ENCODE data around the gene PTER.

The PTER gene

DNA sequence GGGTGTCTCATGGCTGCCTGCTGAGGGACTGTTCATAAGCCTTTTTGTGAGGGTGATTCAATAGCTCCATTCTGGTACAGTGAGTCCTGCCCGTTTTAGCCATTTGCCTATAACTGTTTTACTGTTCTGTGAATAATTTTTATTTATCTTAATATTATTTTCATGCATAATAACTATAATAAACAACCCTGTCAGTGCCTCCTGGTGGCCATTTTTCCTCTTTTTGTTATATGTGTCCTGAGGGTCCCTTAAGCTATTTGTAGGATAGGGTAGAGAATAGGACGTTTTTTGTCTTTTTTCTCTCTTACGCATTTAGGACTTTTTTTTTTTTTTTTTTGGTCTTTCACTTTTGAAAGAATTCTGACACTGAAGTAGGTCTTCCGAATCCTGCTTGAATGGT lies 82.0 kb downstream of the PTER start:
- H3K27me3 ChIP-seq (ENCODE audit: insufficient read depth, poor library complexity, severe bottlenecking): peaks cover 41% of the 10 kb centered on the region
- TF ChIP-seq, protein P1, sequence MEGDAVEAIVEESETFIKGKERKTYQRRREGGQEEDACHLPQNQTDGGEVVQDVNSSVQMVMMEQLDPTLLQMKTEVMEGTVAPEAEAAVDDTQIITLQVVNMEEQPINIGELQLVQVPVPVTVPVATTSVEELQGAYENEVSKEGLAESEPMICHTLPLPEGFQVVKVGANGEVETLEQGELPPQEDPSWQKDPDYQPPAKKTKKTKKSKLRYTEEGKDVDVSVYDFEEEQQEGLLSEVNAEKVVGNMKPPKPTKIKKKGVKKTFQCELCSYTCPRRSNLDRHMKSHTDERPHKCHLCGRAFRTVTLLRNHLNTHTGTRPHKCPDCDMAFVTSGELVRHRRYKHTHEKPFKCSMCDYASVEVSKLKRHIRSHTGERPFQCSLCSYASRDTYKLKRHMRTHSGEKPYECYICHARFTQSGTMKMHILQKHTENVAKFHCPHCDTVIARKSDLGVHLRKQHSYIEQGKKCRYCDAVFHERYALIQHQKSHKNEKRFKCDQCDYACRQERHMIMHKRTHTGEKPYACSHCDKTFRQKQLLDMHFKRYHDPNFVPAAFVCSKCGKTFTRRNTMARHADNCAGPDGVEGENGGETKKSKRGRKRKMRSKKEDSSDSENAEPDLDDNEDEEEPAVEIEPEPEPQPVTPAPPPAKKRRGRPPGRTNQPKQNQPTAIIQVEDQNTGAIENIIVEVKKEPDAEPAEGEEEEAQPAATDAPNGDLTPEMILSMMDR (IDR thresholded peaks at IDR 0.05; ENCODE audit: poor library complexity, severe bottlenecking): no peak
- ATAC-seq (ENCODE audit: low read depth) (no peak), DNase-seq (ENCODE audit: low spot score) (no peak)
- H3K4me1 ChIP-seq (ENCODE audit: insufficient read depth, poor library complexity, severe bottlenecking): no peaks in the 10 kb centered on the region
- H3K27ac ChIP-seq (ENCODE audit: poor library complexity, severe bottlenecking): no peak overlapping the region
- H3K9me3 ChIP-seq (ENCODE audit: severe bottlenecking): no peaks in the 10 kb centered on the region
- no peaks in the 10 kb centered on the region for H3K36me3 ChIP-seq (ENCODE audit: low read depth)
- no peak overlapping the region for H3K4me3 ChIP-seq (ENCODE audit: severe bottlenecking)

DNA sequence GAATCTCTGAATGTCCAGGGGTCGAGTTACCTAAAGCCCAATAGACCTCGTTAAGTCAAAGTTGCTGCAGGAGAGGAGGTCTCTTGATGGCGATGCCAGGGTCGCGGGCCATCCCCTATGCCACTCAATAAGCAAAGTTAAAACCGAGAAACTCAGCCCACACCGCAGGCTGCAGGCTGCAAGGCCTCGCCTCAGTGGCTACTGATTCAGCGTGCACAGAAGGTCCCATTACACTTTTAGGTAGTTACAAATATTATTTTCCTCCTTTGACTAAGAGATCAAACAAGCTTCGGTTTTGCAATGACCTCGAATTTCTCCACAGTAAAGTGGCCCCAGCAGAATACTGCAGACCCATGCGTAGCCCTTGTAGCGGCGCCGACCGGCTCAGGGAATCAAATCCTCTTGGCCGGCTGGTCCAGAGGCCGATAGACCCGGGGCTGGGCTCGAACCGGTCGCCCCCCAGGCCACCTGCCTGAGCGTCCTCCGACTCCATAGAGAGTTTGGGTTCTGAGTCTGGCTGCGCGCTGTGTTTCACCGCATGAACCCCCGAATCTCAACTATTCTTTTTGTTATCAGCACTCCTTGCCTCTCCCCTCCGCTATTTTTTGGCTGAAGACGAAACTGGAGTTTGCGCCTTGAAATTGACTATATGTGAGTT lies 82.6 kb downstream of the PTER start:
- peaks cover 41% of the 10 kb centered on the region for H3K27me3 ChIP-seq (ENCODE audit: insufficient read depth, poor library complexity, severe bottlenecking)
- H3K4me3 ChIP-seq (ENCODE audit: severe bottlenecking): no peak overlapping the region
- no peaks in the 10 kb centered on the region for H3K9me3 ChIP-seq (ENCODE audit: severe bottlenecking)
- DNase-seq (ENCODE audit: low spot score) (no peak), ATAC-seq (ENCODE audit: low read depth) (no peak)
- no peak overlapping the region for H3K27ac ChIP-seq (ENCODE audit: poor library complexity, severe bottlenecking)
- TF ChIP-seq, protein P1 (IDR thresholded peaks at IDR 0.05; ENCODE audit: poor library complexity, severe bottlenecking): no peak
- H3K36me3 ChIP-seq (ENCODE audit: low read depth): no peaks in the 10 kb centered on the region
- H3K4me1 ChIP-seq (ENCODE audit: insufficient read depth, poor library complexity, severe bottlenecking): no peaks in the 10 kb centered on the region

- Histone ChIP-seq H3K36me3 (ENCODE audit: low read depth) (no peaks in the 10 kb centered on the region), H3K4me1 (ENCODE audit: insufficient read depth, poor library complexity, severe bottlenecking) (no peaks in the 10 kb centered on the region), H3K9me3 (ENCODE audit: severe bottlenecking) (no peaks in the 10 kb centered on the region), H3K4me3 (ENCODE audit: severe bottlenecking) (peak overlapping the region; percentile 15), H3K27ac (ENCODE audit: poor library complexity, severe bottlenecking) (no peak overlapping the region), H3K27me3 (ENCODE audit: insufficient read depth, poor library complexity, severe bottlenecking) (peaks cover 41% of the 10 kb centered on the region)
- ATAC-seq (ENCODE audit: low read depth): peak; percentile 53; the same call in 2 of the 3 replicates
- TF ChIP-seq, protein P1 (IDR thresholded peaks at IDR 0.05; ENCODE audit: poor library complexity, severe bottlenecking): no peak
- DNase-seq (ENCODE audit: low spot score): no peak
These were observed 83.4 kb downstream of the PTER start for GRCh38 chr10:16519908-16520861.

GRCh38 chr10:16520900-16521299 lies 84.1 kb downstream of the PTER start:
- Histone ChIP-seq H3K4me3 (ENCODE audit: severe bottlenecking) (peak overlapping the region; percentile 15), H3K27me3 (ENCODE audit: insufficient read depth, poor library complexity, severe bottlenecking) (peaks cover 41% of the 10 kb centered on the region), H3K36me3 (ENCODE audit: low read depth) (no peaks in the 10 kb centered on the region), H3K4me1 (ENCODE audit: insufficient read depth, poor library complexity, severe bottlenecking) (no peaks in the 10 kb centered on the region), H3K9me3 (ENCODE audit: severe bottlenecking) (no peaks in the 10 kb centered on the region), H3K27ac (ENCODE audit: poor library complexity, severe bottlenecking) (no peak overlapping the region)
- TF ChIP-seq, protein P1 (IDR thresholded peaks at IDR 0.05; ENCODE audit: poor library complexity, severe bottlenecking): peak; percentile 16
- DNase-seq (ENCODE audit: low spot score) (no peak), ATAC-seq (ENCODE audit: low read depth) (peak; percentile 55)

Measured in RWPE2 (cell line).